CD4-positive, alpha-beta T cell treated with Interleukin-6 for 4 hours (primary cell): ENCODE data around the gene NUP160.
"Not testable (repeated sequence)": the region's sequence is repeated elsewhere in the genome, so short reads cannot be mapped to it uniquely, and the experiment has no call there.

Source experiments
- DNase-seq: peaks from one replicate; pipeline ENCODE4 v3.0.0-alpha.2; 2020; ENCODE audit warnings: mixed read lengths

NUP160 gene, protein sequence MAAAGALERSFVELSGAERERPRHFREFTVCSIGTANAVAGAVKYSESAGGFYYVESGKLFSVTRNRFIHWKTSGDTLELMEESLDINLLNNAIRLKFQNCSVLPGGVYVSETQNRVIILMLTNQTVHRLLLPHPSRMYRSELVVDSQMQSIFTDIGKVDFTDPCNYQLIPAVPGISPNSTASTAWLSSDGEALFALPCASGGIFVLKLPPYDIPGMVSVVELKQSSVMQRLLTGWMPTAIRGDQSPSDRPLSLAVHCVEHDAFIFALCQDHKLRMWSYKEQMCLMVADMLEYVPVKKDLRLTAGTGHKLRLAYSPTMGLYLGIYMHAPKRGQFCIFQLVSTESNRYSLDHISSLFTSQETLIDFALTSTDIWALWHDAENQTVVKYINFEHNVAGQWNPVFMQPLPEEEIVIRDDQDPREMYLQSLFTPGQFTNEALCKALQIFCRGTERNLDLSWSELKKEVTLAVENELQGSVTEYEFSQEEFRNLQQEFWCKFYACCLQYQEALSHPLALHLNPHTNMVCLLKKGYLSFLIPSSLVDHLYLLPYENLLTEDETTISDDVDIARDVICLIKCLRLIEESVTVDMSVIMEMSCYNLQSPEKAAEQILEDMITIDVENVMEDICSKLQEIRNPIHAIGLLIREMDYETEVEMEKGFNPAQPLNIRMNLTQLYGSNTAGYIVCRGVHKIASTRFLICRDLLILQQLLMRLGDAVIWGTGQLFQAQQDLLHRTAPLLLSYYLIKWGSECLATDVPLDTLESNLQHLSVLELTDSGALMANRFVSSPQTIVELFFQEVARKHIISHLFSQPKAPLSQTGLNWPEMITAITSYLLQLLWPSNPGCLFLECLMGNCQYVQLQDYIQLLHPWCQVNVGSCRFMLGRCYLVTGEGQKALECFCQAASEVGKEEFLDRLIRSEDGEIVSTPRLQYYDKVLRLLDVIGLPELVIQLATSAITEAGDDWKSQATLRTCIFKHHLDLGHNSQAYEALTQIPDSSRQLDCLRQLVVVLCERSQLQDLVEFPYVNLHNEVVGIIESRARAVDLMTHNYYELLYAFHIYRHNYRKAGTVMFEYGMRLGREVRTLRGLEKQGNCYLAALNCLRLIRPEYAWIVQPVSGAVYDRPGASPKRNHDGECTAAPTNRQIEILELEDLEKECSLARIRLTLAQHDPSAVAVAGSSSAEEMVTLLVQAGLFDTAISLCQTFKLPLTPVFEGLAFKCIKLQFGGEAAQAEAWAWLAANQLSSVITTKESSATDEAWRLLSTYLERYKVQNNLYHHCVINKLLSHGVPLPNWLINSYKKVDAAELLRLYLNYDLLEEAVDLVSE (N-terminal part only)

DNA sequence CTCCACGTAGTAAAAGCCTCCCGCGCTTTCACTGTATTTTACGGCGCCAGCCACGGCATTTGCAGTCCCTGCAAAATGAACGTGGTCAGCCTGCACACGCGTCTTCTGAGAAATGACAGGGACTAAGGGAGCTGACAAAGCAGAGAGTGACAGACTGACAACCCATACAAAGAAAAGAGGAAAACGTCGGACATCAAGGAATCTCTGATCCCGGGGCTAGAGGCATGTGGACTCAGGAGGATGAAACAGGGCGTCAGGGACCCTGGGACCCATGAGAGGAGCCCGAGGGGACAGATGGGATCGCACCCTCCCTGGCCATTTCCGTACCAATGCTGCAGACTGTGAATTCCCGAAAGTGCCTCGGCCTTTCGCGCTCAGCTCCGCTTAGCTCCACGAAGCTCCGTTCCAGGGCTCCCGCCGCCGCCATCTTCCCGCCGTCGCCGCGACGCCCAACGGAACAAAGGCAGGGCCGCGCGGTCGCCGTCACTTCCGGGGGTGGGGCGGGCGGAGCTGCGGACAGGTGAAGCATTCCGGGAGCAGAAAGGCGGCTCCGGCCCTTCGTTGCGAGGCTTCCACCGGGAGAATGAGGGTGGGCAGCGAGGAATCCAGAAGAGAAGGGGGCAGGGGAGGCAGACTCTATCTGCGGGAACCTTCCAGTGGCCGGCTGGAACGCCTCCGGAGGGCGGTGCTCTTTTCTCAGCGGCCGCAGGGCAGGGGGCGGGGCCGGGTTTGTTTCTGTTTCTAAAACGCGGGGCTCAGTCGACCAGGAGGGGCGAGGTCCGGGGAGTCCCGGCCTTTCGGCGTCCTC lies at the start of gene NUP160:
Gene NUP160 (minus strand): TSS at position 459 of the 808 bp plus-strand sequence. CDS start 32 bp downstream, at position 427.
- DNase-seq = peak; percentile 89

DNA sequence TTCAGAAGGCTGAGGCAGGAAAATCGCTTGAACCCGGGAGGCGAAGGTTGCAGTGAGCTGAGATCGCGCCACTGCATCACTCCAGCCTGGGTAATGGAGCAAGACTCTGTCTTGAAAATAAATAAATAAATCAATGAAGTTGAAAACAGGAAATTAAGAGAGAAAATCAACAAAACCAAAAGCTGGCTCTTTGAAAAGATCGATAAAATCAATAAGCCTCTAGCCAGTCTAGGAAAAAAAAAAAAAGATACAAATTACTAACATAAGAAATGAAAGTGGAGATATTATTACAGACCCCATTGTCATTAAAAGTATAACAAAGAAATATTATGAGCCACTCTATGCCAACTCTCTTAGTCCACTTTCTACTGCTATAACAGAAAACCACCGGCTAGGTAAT lies 48.0 kb upstream of the NUP160 start:
- DNase-seq = no peak

DNA sequence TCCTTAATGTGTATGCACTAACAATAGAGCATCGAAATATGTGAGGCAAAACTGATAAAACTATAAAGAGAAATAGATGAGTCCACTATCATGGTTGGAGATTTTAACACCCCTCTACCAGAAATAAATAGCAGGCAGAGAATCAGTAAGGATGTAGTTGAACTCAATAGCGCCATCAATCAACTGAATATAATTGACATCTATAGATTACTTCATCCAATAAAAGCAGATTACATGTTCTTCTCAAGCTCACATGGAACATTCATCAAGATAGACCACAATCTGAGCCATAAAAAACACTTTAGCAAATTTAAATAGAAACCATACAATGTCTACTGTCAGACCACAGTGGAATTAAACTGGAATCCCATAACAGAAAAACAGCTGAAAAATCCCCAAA lies 46.9 kb upstream of the NUP160 start:
- DNase-seq = no peak

DNA sequence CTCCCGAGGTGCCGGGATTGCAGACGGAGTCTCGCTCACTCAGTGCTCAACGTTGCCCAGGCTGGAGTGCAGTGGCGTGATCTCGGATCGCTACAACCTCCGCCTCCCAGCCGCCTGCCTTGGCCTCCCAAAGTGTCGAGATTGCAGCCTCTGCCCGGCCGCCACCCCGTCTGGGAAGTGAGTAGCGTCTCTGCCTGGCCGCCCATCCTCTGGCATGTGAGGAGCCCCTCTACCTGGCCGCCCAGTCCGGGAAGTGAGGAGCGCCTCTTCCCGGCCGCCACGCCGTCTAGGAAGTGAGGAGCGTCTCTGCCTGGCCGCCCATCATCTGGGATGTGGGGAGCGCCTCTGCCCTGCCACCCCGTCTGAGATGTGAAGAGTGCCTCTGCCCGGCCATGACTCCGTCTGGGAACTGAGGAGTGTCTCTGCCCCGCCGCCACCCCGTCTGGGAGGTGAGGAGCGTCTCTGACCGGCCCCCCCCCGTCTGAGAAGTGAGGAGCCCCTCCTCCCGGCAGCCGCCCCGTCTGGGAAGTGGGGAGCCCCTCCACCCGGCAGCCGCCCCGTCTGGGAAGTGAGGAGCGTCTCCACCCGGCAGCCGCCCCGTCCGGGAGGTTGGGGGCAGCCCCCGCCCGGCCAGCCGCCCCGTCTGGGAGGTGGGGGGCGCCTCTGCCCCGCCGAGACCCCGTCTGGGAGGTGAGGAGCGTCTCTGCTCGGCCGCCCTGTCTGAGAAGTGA lies 44.6 kb upstream of the NUP160 start:
- not testable (repeated sequence) for DNase-seq

DNA sequence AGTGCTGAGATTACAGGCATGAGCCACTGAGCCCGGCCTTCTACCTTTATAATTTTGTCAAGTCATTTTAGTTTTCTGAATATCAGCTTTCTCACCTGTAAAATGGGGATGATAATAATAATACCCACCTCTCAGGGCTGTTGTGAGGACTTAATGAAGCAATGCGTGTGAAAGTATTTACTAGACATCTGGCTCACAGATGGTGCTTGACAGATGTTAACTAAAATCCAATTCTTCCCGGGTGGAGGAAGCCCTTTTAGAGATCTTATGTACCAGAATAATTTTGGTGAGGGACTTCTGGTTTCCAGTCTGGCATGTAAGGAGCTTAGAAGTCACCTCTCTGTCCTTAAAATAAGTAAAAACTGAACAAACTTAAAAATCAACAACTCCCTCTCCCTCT lies 43.7 kb upstream of the NUP160 start:
- no peak for DNase-seq

DNA sequence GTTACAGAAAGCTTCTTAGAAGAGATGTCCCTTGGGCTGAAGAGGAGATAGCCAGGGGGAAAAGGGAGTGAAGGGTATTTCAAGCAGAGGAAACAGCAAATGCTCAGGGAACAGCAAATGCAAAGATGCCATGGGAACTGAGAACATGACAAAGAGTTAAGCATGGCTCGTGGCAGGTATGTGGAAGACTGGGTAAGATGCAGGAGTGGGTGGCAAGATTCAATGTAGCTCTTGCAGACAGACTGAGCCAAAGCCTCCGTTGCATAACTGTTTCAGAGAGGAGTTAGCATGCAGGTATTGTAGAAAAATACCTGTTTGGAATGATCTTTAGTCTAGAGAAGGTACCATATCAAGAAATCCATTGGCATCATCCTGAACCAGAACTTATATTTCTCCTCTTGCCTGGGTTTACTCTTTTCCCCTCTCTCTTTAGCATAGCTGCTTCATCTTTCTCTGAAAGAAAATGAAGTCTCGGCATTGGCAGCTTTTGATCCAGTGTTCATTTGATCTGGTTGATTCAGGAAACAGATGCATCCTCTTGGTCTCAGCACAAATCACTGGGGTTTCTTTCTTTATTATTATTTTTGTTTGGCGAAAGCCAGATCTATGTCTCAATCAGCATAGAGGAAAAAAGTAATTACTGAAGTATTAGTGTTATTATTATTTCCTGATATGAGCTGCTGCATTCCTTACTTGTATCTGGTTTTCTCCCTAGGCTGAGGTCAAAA lies 41.7 kb upstream of the NUP160 start:
- DNase-seq = peak; percentile 7

DNA sequence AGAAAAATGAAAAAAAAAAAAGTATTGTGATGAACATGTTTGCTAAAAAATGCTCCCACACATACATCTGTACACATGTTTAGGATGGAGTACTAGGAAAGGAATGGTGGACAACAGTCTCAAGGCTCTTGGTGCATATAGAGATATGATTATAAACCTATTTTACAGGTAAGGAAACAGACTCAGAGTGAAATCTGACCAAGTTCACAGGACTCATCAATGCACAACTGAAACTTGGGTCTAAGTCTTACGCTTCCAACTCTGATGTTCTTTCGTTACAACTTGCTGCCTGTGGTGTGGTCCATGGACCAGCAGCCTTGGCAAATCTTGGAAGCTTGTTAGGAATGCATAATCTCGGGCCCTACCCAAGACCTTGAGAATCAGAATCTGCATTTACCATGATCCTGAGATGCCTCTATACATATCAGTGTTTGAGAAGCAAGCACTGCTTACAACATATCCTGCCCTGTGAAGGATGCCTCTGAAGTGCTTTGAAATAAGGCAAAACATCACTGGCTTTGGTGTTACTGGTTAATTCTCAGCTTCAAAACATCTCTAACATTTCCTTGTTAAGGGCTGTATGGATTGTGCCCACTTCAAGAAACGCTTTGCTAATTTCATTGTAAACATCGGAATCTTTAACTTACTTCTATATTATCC lies 39.9 kb upstream of the NUP160 start:
- DNase-seq = peak; percentile 5

DNA sequence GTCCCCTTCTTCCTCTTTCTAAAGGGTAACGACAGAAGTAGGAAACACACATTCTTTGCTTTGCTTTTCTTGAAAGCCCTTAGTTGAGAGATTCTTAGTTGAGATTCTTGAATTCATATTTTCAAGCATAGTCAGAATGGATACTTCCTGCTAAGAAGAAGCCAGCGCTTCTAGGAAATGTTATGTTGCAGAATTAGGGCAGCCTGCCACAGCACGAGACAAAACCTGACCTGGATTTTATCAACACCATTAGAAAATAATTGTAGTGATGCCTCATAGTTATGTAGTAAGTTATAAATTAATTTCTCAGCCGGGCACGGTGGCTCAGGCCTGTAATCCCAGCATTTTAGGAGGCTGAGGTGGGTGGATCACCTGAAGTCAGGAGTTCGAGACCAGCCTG lies 37.9 kb upstream of the NUP160 start:
- DNase-seq = peak; percentile 31

DNA sequence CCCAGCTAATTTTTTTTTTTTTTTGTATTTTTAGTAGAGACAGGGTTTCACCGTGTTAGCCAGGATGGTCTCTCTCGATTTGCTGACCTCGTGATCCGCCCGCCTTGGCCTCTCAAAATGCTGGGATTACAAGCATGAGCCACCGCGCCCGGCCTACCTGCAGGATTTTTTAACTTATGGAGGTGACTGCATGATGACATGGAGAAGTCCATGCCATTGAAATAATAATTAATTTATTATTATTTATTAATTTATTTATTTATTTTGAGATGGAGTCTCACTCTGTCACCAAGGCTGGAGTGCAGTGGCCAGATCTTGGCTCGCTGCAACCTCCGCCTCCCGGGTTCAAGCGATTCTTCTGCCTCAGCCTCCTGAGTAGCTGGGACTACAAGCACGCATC lies 34.3 kb upstream of the NUP160 start:
- not testable (repeated sequence) for DNase-seq

DNA sequence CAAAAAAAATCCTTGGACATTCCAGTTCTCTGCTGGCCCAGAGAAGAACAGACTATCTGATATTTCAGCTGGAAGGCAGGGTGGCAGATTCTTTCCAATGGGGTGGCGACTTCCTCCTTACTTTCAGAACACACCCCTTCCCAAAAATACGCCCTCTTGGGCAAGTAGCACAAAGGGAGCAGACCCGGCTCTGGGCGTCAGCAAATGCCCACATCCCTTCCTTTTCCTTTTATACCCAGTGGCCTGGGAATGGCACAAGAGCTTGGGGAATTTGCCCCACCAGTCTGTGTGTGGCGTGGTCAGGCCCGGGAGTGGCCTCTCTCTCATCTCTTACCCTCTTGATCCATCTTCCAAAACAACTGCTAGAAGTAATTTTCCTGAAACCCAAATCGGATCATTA lies 33.0 kb upstream of the NUP160 start:
- no peak for DNase-seq

DNA sequence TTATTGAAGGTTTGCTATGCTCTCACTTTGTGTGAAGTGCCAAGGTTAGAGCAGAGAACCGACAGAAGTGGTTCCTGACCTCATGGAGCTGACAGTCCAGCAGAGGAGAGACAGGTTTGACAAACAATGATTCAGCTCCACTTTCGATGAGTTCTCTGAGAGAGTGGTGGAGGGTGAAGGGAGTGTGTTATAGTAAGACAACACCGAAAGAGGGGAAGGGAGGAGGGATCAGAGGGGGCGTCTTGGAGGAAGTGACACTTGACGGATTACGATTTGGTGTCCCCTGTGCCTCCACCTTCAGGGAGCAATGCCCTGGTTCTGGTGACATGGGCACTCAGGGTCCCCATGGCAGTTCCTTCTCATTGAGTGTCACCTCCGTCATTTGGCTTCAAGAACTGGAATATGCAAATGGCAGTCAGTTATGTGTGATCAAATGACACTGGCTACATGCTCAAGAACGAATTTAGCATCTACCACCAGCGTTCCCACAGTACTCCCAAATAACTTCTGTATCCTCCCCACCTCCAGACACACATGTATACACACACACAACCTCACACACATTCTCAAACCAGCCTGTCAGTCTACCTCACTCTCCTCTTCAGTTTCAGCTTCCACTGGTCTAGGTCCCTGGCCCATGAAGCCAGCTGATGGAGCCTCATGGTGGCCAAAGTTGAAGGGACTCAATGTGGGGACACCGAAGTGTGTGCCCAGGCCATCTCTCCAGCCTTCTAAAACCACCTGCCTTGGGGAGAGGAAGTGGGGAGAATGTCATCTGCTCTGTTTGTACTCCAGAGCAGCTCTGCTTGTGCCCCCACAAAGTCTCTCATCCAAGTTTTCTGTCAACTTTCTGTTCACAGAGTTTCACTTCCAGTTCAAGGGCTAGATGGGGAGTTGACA lies 31.4 kb upstream of the NUP160 start:
- DNase-seq = no peak

DNA sequence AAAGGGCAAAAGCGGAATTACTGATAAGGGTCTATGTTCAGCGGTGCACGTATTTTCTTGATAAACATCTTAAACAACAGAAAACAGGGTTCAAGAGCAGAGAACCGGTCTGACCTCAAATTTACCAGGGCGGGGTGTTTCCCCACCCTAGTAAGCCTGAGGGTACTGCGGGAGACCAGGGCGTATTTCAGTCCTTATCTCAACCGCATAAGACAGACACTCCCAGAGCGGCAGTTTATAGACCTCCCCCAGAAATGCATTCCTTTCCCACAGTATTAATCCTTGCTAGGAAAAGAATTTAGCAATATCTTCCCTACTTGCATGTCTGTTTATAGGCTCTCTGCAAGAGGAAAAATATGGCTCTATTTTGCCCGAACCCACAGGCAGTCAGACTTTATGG lies 27.7 kb upstream of the NUP160 start:
- DNase-seq = not testable (repeated sequence)

DNA sequence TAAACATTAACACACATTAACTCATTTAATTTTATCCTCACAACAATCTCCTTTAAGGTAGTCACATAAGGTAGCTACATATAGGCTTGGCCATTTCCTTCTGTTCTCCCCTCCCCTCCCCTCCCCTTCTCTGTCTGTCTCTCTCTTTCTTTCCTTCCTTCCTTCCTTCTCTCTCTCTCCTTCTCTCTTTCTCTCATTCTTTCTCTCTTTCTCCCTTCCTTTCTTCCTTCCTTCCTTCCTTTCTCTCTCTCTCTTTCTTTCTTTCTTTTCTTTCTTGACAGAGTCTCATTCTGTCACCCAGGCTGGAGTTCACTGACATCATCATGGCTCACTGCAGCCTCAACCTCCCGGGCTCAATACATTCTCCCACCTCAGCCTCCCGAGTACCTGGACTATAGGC lies 22.3 kb upstream of the NUP160 start:
- DNase-seq = no peak

DNA sequence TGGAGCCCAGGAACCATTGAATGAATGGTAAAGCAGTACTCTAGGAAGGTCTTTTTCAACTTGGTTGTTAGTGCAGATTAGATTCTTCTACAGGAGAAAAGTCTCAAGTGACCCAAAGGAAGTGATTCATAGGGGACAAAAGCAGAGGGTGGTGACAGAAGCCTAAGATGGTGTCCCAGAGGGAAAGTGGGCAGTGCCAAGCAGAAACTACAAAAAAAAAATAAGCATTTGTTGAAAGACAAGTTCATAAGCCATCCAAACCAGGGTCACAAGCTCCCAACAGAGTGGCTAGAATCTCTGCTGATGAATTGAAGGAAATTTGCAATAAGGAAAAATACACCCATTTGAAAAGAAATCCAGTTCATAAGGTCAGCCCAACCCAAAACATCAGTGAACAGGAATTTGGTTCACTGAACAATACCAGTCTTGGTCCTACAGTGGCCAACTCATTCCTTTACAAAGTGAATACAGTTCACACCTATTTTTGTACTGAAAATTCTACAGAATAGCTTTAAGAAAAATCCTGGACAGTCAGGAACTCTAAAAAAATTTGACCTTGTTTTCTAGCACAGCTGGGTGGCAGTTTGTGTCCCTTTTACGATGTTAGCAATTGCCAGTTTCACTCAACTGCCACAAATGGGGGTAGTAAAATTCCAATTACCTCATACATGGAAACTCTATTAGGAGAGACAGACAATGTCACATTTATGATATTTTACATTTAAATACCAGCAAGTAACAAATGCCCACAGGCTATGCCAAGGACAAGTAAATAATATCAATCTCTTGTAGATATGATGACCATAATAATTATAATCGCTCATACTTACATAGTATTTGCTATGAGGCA lies 21.6 kb upstream of the NUP160 start:
- DNase-seq = no peak

DNA sequence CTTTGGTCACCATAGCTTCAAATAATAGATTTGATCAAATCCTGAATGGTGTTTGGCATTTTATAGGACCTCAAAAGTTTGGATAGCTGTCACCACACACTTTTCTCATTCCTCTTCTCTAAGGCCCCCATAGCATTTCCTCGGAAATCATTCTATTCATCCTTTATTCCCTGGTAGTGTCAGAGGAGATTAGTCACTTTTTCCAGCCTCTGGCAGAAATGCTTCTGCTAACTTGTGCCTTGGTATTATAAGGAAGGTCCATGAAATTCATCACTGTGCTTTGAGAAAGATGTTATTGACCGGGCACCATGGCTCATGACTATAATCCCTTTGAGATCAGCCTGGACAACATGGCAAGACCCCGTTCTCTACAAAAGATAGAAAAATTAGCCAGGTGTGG lies 19.7 kb upstream of the NUP160 start:
- no peak for DNase-seq

DNA sequence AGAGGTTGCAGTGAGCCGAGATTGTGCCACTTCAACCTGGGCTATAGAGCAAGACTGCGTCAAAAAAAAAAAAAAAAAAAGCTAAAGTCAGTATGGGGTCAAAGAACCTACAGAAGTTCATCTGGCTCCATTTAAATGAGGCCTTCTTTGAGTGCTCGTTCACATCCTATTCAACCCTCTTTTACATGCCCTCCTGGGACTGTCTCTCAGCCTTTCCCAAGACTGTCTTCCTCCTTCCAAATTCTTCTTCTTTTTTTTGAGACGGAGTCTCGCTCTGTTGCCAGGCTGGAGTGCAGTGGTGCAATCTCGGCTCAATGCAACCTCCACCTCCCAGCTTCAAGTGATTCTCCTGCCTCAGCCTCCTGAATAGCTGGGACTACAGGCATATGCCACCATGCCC lies 18.7 kb upstream of the NUP160 start:
- not testable (repeated sequence) for DNase-seq

DNA sequence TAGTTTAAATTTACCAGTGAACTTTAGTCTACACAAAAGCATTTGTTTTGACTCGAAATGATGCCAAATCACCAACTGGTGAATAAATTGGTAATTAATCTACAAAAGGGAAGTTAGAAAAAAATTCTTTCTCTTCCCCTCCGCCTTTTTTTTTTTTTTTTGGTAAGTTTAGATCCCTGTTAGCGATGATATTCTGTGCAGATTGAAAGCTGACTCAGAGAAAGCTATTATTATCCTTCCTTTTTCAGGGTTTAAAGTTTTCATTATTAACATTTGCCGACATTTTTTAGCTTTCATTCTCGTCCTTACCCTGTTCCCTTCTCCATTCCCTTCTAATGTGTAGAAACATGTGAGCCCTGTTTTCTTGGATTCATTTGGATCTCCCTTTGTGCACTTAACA lies 16.8 kb upstream of the NUP160 start:
- DNase-seq = no peak

DNA sequence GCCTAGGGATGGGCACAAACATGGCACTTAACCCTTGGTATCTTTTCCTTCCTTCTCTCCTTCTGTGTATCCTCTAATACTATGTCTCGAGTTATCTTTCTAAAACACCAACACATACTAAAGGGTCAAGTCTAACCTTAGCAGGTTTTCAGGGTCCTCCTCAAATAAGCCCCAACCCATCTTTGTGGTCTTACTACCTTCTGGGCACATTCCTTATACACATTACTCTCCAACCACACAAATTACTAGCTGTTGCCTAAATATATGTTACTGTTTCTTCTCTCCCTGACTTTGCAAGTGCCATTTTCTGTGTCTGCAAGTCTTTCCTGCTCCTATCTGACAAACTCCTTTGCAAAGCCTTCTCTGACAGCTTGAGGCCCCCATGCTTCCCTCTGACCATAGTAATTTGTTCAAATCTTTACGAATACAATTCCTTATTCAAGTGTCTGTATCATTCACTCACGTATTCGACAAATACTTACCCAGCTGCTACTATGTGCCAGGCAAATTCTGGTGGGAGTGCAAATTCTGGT lies 15.8 kb upstream of the NUP160 start:
- DNase-seq = no peak
